ENCODE data around the gene LHX2.

Gene LHX2

DNA sequence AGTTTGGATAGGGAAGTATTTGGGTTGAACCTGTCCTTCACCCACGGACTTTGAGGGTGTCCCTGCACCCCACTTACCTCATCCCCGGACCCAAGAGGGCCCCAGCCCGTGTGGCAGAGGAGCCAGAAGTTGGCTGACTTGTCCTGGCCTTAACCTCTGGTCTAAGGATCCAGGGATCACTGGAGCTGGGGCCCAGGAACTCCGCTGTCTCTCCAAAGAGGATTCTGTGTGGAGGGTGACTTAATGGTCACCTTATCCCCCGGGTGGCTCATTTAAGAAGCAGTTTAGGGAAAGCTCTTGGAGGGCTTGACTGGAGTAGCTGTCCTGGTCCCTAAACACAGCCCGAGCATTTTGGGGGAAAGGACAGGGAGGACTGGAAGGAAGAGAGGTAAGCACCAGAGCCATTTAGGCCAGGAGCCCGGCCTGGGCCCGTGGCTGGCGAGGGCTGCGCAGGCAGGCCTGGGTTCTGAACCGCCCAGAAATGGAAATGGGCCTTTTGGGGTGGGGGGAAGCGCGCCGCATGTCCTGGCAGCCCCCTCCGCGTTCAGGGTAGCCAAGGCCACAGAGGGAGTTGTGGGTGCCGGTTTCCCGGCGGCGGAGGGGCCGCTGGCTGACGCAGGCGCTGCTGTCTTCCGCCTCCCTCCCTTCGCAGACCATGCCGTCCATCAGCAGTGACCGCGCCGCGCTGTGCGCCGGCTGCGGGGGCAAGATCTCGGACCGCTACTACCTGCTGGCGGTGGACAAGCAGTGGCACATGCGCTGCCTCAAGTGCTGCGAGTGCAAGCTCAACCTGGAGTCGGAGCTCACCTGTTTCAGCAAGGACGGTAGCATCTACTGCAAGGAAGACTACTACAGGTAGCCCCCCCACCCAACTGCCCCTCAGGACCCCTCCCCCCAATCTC is 2.0 kb downstream of the LHX2 start:
- no peak for DNase-seq (ENCODE audit: low read depth in 1 of 2, low spot score in 1 of 2)

DNA sequence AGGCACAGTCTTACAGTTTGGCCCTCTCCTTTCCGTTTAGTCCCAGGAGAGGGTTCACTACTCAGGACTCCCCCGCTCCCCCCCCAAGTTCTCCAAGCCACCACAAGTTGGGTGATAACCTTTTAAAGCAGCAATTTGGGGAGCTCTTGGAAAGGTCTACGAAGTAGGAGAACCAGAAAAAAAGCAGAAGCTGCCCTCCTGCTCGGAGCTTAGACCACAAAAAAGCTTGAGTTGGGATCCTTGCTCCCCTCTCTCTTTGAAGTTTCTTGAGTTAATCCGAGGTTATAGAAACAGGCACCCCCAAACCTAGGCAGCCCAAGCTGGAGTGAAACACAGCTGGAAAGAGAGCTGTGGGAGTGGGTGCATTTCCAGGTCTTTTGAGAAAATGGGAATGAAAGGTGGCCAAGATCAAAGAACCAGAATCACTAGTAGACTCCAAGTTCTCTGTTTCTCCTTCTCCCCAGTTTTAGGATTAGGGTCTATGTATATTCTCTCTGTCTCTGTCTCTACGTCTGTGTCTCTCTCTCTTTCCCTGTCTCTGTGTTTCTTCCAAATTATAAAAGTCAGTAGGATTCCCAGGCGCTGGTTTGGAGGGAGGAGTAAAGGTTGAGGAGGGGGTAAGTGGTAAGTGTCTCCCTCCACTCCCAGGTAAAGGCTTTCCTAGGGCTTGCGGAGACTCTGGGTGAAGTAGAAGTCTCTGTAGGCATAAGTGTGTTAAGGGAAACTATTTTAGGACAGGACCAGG is 2.8 kb downstream of the LHX2 start:
- DNase-seq (ENCODE audit: low read depth in 1 of 2, low spot score in 1 of 2) = no peak

DNA sequence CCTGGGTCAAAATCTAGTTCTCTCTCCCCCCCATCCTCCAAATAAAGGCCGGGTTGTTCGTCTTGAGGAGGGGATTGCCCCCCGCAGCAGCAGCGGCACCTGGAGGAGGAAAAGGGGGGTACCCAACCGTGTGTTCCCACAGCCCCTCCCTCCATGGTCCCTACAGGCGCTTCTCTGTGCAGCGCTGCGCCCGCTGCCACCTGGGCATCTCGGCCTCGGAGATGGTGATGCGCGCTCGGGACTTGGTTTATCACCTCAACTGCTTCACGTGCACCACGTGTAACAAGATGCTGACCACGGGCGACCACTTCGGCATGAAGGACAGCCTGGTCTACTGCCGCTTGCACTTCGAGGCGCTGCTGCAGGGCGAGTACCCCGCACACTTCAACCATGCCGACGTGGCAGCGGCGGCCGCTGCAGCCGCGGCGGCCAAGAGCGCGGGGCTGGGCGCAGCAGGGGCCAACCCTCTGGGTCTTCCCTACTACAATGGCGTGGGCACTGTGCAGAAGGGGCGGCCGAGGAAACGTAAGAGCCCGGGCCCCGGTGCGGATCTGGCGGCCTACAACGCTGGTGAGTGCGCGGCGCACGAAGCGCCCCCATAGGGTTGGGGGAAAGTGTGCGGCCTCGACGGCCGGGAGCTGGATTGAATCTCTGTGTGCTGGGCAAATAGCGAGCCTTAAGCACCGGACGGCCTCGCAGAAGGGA is 3.5 kb downstream of the LHX2 start:
- no peak for DNase-seq (ENCODE audit: low read depth in 1 of 2, low spot score in 1 of 2)

DNA sequence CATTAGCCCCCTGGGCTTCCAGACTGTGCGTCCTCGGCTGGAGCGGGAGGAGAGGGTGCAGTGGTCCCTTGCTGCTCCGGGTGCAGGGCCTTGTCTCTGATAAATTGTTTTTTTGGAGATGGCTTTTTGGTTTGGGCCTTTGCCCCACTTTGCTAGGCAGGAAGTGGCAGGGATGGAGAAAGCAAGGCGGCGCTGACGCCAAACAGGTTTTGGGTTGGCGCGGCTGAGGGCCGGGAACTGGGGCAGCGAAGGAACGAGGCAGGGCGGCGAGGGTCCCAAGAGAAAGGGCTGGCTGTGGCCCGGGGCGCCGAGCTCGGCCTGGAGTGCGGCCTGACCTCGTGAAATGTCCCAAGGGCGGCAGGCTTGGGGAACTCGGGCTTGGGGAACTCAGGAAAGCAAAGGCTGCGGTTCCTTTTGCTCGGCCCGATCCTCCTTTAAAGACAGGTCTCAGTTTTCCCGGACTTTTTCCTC is 4.1 kb downstream of the LHX2 start:
- no peak for DNase-seq (ENCODE audit: low read depth in 1 of 2, low spot score in 1 of 2)

DNA sequence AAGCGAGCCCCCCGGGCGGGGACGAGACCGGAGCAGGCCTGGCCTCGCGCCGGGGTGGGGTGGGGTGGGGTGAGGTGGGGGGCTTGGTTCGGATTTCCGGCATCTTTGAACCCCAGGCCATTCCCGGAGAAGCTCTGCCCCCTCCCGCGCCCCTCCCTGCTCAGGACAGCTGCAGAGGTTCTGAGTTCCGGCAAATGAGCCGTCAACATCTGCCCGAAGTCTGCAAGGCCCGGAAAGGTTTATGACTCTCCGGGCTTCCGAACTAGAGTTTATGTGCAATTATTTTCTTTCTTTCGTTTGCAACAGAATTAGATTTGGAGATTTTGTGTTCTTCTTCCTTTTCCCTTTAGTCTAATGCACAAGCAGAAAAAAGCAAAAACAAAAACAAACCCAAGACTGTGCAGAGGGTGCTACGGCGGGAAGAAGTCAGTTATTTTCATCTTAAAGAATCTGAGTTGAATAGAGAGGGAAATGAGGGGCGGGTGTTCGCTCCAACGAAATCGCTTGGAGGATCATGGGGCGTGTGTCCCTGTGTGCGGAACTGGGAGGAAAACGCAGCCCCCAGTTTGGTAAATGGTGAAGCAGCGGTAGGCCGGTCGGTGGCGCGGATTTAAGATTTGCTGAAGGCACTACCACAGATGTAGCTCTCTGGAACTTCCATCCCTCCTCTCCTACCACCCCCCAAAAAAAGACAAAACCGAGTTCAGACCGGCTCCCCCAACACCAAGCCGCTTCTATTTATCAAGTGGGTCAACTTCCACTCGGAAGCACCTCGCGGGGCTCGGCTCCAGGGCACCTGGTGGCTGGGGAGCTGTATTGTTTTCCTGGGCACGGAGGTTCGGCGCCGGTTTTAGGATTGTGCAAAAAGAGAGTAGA is 4.8 kb downstream of the LHX2 start:
- no peak for DNase-seq (ENCODE audit: low read depth in 1 of 2, low spot score in 1 of 2)

DNA sequence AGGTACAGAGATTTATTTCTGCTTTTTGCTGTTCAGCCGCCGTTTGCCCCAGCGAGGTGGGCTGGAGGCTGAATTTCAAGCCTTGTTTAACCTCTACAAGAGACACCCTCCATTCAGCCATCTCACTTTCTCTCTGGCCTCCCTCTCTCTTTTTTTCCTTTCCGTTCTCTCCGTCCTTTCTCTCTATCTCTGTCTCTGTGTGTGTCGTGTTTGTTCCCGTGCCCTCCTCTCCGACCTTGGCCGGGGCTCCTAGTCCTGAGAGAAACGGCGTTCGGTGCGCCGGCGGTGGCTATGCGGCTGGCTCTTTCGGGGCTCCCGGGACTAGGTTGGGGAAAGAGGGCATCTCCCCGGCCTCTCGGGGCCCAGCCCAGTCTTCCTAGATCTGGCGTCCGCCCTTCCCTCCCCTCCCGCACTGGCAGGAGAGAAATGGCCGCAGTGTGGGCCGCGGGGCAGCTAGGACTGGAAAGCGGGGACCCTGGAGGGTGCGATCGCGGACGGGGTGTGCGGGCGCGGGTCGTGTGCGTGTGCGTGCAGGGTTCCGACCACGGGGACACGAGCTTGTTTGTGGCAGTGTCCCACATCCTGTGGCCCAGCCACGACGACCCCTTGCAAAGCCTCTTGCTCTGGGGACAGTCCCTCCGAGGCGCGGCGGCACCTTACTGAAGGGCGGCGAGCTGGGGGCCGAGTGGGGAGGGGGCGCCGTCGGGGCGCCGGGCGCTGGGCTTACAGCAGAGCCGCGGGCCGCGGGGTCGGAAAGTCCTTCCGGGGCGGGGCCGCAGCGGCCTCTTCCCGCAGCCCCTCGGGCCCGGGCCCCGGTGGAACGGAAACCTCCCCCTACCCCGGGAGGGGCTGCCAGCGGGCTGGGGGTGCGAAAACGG is 5.7 kb downstream of the LHX2 start:
- no peak for DNase-seq (ENCODE audit: low read depth in 1 of 2, low spot score in 1 of 2)

DNA sequence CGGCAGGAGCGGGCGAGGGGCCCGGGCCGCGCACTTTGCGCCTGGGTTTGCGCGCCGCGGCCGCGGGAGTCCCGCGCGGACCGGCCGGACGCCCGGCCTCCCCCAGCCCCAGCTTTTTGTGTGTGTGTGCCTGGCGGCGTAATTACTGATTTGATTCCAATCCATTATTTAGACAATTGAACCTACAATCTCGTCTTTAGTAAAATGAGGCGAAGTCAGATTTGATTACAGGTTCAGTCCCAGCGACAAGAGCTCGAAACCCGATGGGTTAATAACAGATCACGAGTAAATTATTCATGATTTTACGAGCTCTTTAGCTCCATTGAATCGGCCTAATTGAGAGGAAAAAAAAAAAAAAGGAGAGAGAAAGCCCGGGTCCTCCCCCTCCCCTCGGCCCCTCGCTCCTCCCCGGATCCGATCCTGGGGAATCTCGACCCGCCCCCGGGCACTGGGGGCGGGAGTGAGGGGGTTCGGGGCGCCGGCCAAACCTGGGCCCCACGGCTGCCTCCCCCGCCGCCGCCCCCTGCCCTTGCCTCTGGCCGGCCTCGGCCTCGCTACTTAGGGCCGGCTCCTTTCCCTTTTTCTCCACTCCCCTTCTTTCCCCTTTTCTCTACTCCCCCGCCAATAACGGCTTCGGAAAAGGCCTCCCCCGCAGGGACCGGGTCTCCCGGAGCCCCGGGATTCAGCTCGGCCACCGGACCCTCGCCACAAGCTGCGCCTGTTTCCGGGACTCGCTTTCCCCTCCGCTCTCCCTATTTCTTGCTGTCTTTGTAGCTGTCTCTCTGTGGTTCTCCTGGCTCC is 6.6 kb downstream of the LHX2 start:
- no peak for DNase-seq (ENCODE audit: low read depth in 1 of 2, low spot score in 1 of 2)

DNA sequence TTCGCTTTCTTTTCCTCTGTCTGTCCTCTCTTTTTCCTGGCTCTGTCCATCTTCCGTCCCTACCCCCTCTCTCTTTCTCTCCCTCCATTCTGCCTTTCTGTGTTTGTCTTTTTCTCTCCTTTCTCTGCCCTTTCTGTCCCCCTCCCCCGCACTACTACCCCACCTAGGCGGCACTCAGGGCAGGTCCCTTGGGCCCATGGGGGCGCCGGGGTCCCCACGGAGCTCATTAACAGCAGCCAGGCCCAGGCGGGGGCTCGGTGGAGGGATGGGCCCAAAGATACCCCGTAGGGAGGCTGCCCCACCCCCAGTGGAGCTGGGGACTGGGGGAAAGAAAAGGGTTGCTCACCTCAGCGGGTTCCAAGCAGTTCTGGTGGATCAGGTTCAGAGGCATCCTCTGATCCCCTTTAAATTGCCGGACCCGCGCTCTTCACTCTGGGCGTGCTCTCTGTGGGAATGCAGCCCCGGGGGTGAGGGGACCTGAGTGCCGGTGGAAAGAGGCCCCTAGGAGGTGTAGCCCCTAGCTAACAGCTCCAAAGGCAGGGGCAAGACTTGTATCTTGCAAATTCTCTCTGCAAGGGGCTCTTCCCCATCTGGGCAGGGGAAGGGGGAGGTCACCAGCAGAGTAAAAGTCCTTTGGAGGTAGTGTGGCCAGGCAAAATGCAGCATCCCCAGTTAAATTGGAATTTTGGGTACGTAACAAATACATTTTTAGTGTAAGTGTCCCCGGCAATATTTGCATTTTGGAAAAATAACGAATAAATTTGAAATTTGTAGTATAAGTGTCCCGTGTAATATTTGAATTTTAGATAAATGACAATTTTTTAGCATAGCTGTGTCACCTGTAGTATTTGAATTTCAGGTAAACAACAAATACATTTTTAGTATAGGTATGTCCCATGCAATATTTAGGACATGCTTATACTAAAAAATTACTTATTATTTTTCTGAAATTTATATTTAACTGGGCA is 7.4 kb downstream of the LHX2 start:
- no peak for DNase-seq (ENCODE audit: low read depth in 1 of 2, low spot score in 1 of 2)

DNA sequence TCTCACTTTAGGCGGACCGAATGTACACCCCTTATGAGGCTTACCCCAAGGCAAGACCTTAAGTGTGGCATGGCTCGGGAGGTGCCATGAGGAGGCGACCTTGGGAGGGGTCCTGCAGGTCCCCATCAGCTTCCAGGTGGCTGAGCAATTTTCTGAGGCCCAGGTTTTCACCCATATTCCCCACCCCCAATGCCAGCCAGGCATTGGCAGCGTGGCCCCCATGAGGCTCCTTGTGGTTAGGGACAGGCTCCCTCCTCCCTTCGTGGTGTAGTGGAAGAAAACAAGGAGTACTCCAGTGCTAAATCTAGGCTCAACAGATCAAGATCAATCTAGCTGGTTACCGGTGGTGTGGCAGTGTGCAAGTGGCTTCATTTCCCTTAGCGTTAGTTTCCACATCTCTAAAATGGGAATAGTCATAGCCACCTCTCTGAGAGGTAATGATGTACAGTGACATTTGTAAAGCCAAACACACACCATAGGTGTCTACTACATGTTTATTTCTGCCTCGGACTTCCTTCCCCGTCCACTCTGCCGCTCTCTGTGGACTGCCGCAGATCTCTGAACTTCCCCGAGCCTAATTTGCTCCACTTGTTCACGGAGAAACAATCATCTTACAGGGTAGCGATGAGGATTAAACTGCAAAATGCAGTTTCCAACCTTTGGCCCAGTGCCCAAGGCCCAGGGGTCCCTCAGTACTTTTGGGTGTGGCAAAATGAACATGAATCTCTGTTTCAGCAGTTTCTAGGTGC is 8.4 kb downstream of the LHX2 start:
- DNase-seq (ENCODE audit: low read depth in 1 of 2, low spot score in 1 of 2) = no peak

DNA sequence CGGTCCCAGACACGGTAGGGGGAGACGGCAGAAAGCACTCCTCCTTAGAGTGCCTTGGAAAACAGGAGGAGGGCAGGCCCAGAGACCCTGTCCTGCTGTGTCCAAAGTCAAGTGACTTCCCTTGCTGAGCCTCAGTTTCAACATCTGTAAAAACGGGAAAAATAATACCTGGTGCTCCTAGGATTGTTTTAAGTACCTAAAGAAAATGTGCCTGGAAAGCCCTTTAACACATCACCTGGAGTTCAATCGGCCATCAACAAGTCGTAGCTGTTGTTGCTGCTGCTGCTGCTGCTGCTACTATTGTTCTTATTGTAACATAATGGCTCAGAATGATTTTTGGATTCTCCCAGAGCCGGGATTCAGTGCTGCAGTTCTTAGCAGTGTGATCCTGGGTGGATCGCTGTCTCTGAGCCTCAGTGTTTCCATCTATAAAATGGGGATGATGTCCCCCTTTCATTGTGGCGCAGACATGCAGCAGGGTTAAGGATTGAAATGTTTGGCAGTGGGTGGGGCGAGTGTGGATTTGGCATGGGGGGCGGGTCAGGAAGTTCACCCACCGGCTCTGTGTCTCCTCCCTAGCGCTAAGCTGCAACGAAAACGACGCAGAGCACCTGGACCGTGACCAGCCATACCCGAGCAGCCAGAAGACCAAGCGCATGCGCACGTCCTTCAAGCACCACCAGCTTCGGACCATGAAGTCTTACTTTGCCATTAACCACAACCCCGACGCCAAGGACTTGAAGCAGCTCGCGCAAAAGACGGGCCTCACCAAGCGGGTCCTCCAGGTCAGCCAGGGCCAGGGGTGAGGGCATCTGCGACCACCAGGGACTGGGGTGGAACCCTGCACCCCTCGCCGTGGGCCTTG is 9.2 kb downstream of the LHX2 start:
- no peak for DNase-seq (ENCODE audit: low read depth in 1 of 2, low spot score in 1 of 2)

DNA sequence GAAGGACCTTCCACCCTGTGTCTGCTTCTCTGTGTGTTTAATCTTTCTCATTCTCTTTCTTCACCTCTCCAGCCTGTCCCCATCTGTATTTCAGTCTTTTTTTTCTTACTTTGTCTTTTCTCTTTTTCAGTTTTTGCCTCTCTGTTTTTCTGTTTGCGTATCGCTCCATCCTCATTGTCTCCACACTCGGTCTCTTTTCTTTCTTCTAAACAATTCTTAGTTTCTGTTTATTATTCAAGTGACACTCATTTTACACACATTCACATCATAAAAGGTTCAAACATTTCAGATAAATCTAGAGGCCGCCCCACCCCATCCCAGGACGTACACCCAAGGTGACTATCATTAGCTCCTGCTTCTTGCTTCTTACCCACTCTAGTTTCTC is 9.8 kb downstream of the LHX2 start:
- no peak for DNase-seq (ENCODE audit: low read depth in 1 of 2, low spot score in 1 of 2)

DNA sequence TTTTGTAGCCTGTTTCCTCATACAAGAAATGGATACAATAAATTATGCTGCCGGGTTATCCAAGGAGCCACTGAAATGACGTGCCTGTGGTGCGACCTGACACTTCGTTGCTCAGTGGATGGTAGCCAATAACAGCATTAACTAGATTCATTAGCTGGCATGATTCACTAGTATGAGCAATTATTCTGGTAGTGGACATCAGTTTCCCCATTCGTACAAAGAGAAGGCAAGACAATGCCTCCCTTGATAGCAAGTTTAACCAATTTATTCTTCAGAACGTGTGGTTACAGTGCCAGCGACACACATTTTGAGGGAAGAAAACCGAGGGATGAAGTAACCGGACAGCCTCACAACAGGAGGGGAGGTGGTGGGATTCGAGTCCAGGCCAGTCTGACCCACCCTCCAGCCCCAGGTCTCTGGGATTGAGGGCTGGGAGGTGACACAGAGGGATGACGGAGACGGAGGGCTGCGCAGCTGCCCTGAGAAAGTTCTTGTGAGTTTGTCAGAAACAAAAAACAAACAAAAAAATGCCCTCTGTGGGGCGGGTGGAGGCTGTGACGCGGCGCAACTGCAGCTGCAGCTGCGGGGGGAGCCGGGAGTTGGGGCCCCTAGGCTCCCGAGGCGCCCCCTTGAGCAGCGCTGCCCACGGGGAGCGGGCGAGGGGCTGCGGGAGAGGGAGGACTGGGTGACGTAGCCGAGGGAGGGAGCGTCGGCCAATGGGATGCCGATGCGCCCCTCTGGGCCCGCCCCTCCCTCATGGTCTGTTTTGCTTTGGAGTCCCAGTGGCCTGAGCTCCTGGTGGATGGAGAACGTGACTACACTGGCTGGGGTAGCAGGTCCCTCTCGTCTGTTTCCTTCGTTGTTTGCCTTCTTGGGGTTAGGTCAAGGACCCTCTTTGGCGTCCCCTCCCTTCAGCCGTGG is 10.9 kb downstream of the LHX2 start:
- DNase-seq (ENCODE audit: low read depth in 1 of 2, low spot score in 1 of 2) = no peak

DNA sequence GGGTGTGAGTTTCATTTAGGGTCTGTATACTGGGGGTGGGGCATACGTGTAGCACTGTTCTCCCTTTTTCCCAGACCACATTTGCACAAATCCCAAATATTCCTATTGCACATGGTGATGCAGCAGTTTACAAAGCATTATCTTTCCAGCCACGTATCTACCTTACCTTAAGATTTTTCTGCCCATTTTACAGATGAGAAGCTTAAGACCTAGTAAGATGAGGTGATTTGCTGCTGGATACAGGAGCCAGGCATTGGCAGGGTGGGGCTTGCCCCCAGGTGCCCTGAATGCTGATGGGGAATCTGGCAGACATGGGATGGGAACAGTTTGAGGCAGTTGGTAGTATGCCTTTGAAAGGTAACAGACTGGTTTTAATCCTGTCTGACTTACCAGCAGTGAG is 12.5 kb downstream of the LHX2 start:
- no peak for DNase-seq (ENCODE audit: low read depth in 1 of 2, low spot score in 1 of 2)

DNA sequence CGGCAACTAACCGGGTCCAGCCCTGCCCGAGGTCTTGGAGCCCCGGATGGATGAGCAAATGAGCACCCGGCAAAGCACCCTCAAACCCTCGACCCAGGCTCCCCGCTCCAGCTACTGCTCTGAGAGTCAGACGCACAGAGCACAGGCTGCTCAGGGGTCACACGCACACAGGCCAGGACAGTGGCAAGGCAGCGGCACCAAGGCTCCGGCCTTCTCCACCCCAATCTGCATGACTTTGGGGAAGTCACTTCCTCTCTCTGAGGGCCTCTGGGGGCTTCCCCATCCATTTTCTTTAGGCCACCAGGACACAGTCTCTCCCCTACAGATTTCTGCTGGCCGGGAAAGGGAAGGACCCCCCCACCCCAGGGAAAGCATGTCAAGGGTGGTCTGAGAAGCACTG is 18.0 kb downstream of the LHX2 start:
- no peak for DNase-seq (ENCODE audit: low read depth in 1 of 2, low spot score in 1 of 2)

DNA sequence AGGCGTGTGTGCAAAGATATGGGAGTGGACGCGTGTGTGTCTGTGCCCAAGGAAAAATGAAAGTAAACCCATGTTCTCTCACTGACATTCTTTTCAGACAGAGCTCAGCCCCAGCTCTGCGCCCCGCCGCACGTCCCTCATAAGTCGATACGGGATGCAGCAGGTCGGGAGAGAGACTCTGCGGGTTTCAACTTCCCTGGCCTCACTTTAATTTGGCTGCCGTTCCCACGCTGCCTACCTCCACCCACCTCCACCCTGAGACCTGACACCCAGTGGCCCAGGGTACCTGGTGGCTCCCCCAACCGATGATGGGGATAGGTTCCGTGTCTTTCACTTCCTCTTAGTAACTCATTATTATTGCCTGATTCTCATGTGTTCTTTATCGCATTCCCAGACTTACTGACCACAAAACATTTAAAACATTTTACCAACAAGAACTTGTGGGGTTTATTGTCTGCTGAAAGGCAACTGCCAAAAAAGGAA is 19.4 kb downstream of the LHX2 start:
- no peak for DNase-seq (ENCODE audit: low read depth in 1 of 2, low spot score in 1 of 2)

Data from activated CD4-positive, alpha-beta T cell treated with anti-CD3 and anti-CD28 coated beads, Interleukin-2, amount 50 U/mL, for 24 hours (primary cell).